Renal pelvis (tissue), 12 donors: ENCODE measurements around the gene RPS27A. TPM values are rescaled to one million over a fixed set of nuclear protein-coding genes. Genes with fewer than 3 reads are reported as not detected.
"Not testable (repeated sequence)": the region's sequence is repeated elsewhere in the genome, so short reads cannot be mapped to it uniquely, and the experiment has no call there.

ENCODE experiments used
- DNase-seq: peaks from one replicate; pipeline ENCODE4 v3.0.0-alpha.2; 2013
- long read RNA-seq, 16 experiments: transcript quantifications; one replicate each; lab custom pipeline, GENCODE V29; 2026
- polyA plus RNA-seq, 3 donors: library from polyadenylated mRNA; unstranded; fragments of 120-200 nt; gene quantifications; one replicate each; pipeline ENCODE4 v1.2.1, GENCODE V29; 2013; ENCODE audit not compliant: insufficient read length in 3 of 3

Gene RPS27A
- 1,000 to 10,000 TPM; 1,638 to 2,034 (median 1,740) TPM for polyA plus RNA-seq
- long read RNA-seq, donor 1, transcript RPS27A-208 (5 exons, 580 nt), result minor isoform, 22 of 2,082 reads
- long read RNA-seq, donor 1, transcript RPS27A-207 (3 exons, 557 nt), result minor isoform, 6 of 2,082 reads
- long read RNA-seq, donor 1, transcript RPS27A-203 (5 exons, 796 nt), result minor isoform, 150 of 2,082 reads
- long read RNA-seq, donor 1, transcript RPS27A-201 (6 exons, 1,071 nt), result major isoform, 1,222 of 2,082 reads
- long read RNA-seq, donor 1, partial matches to known transcripts, result 205 of 2,082 reads
- long read RNA-seq, donor 1, other reads (novel, unspliced or antisense), result 473 of 2,082 reads
- long read RNA-seq, donor 2, transcript RPS27A-208 (5 exons, 580 nt), result minor isoform, 50 of 2,781 reads
- long read RNA-seq, donor 2, transcript RPS27A-203 (5 exons, 796 nt), result minor isoform, 196 of 2,781 reads
- long read RNA-seq, donor 2, transcript RPS27A-205 (2 exons, 590 nt), result minor isoform, 6 of 2,781 reads
- long read RNA-seq, donor 2, transcript RPS27A-201 (6 exons, 1,071 nt), result major isoform, 1,800 of 2,781 reads
- long read RNA-seq, donor 2, partial matches to known transcripts, result 195 of 2,781 reads
- long read RNA-seq, donor 2, other reads (novel, unspliced or antisense), result 524 of 2,781 reads
- long read RNA-seq, donor 3, transcript RPS27A-207 (3 exons, 557 nt), result minor isoform, 5 of 2,330 reads
- long read RNA-seq, donor 3, transcript RPS27A-201 (6 exons, 1,071 nt), result major isoform, 1,412 of 2,330 reads
- long read RNA-seq, donor 3, transcript RPS27A-208 (5 exons, 580 nt), result minor isoform, 41 of 2,330 reads
- long read RNA-seq, donor 3, transcript RPS27A-203 (5 exons, 796 nt), result minor isoform, 174 of 2,330 reads
- long read RNA-seq, donor 3, partial matches to known transcripts, result 190 of 2,330 reads
- long read RNA-seq, donor 3, other reads (novel, unspliced or antisense), result 503 of 2,330 reads
- long read RNA-seq, donor 4, transcript RPS27A-208 (5 exons, 580 nt), result minor isoform, 44 of 3,236 reads
- long read RNA-seq, donor 4, transcript RPS27A-203 (5 exons, 796 nt), result minor isoform, 287 of 3,236 reads
- long read RNA-seq, donor 4, transcript RPS27A-201 (6 exons, 1,071 nt), result major isoform, 1,908 of 3,236 reads
- long read RNA-seq, donor 4, partial matches to known transcripts, result 310 of 3,236 reads
- long read RNA-seq, donor 4, other reads (novel, unspliced or antisense), result 681 of 3,236 reads
- long read RNA-seq, donor 5, transcript RPS27A-201 (6 exons, 1,071 nt), result major isoform, 1,050 of 1,749 reads
- long read RNA-seq, donor 5, transcript RPS27A-208 (5 exons, 580 nt), result minor isoform, 15 of 1,749 reads
- long read RNA-seq, donor 5, transcript RPS27A-207 (3 exons, 557 nt), result minor isoform, 5 of 1,749 reads
- long read RNA-seq, donor 5, transcript RPS27A-203 (5 exons, 796 nt), result minor isoform, 166 of 1,749 reads
- long read RNA-seq, donor 5, partial matches to known transcripts, result 156 of 1,749 reads
- long read RNA-seq, donor 5, other reads (novel, unspliced or antisense), result 356 of 1,749 reads
- long read RNA-seq, donor 6, transcript RPS27A-207 (3 exons, 557 nt), result minor isoform, 6 of 1,609 reads
- long read RNA-seq, donor 6, transcript RPS27A-203 (5 exons, 796 nt), result minor isoform, 191 of 1,609 reads
- long read RNA-seq, donor 6, transcript RPS27A-208 (5 exons, 580 nt), result minor isoform, 38 of 1,609 reads
- long read RNA-seq, donor 6, transcript RPS27A-201 (6 exons, 1,071 nt), result major isoform, 860 of 1,609 reads
- long read RNA-seq, donor 6, partial matches to known transcripts, result 220 of 1,609 reads
- long read RNA-seq, donor 6, other reads (novel, unspliced or antisense), result 292 of 1,609 reads
- long read RNA-seq, donor 7, transcript RPS27A-201 (6 exons, 1,071 nt), result major isoform, 1,769 of 3,119 reads
- long read RNA-seq, donor 7, transcript RPS27A-208 (5 exons, 580 nt), result minor isoform, 46 of 3,119 reads
- long read RNA-seq, donor 7, transcript RPS27A-207 (3 exons, 557 nt), result minor isoform, 9 of 3,119 reads
- long read RNA-seq, donor 7, transcript RPS27A-203 (5 exons, 796 nt), result minor isoform, 378 of 3,119 reads
- long read RNA-seq, donor 7, partial matches to known transcripts, result 357 of 3,119 reads
- long read RNA-seq, donor 7, other reads (novel, unspliced or antisense), result 557 of 3,119 reads
- long read RNA-seq, donor 8, transcript RPS27A-203 (5 exons, 796 nt), result minor isoform, 118 of 1,178 reads
- long read RNA-seq, donor 8, transcript RPS27A-208 (5 exons, 580 nt), result minor isoform, 16 of 1,178 reads
- long read RNA-seq, donor 8, transcript RPS27A-201 (6 exons, 1,071 nt), result major isoform, 712 of 1,178 reads
- long read RNA-seq, donor 8, partial matches to known transcripts, result 53 of 1,178 reads
- long read RNA-seq, donor 8, other reads (novel, unspliced or antisense), result 276 of 1,178 reads
- long read RNA-seq, donor 9, transcript RPS27A-201 (6 exons, 1,071 nt), result major isoform, 1,761 of 3,016 reads
- long read RNA-seq, donor 9, transcript RPS27A-207 (3 exons, 557 nt), result minor isoform, 7 of 3,016 reads
- long read RNA-seq, donor 9, transcript RPS27A-208 (5 exons, 580 nt), result minor isoform, 69 of 3,016 reads
- long read RNA-seq, donor 9, transcript RPS27A-203 (5 exons, 796 nt), result minor isoform, 304 of 3,016 reads
- long read RNA-seq, donor 9, partial matches to known transcripts, result 368 of 3,016 reads
- long read RNA-seq, donor 9, other reads (novel, unspliced or antisense), result 504 of 3,016 reads
- long read RNA-seq, donor 10, transcript RPS27A-203 (5 exons, 796 nt), result minor isoform, 148 of 2,073 reads
- long read RNA-seq, donor 10, transcript RPS27A-208 (5 exons, 580 nt), result minor isoform, 36 of 2,073 reads
- long read RNA-seq, donor 10, transcript RPS27A-201 (6 exons, 1,071 nt), result major isoform, 1,249 of 2,073 reads
- long read RNA-seq, donor 10, partial matches to known transcripts, result 177 of 2,073 reads
- long read RNA-seq, donor 10, other reads (novel, unspliced or antisense), result 460 of 2,073 reads
- long read RNA-seq, donor 11, transcript RPS27A-201 (6 exons, 1,071 nt), result major isoform, 1,044 of 1,765 reads
- long read RNA-seq, donor 11, transcript RPS27A-208 (5 exons, 580 nt), result minor isoform, 27 of 1,765 reads
- long read RNA-seq, donor 11, transcript RPS27A-203 (5 exons, 796 nt), result minor isoform, 139 of 1,765 reads
- long read RNA-seq, donor 11, partial matches to known transcripts, result 209 of 1,765 reads
- long read RNA-seq, donor 11, other reads (novel, unspliced or antisense), result 339 of 1,765 reads
- long read RNA-seq, donor 12, transcript RPS27A-203 (5 exons, 796 nt), result minor isoform, 211 of 2,851 reads
- long read RNA-seq, donor 12, transcript RPS27A-205 (2 exons, 590 nt), result minor isoform, 8 of 2,851 reads
- long read RNA-seq, donor 12, transcript RPS27A-208 (5 exons, 580 nt), result minor isoform, 57 of 2,851 reads
- long read RNA-seq, donor 12, transcript RPS27A-201 (6 exons, 1,071 nt), result major isoform, 1,754 of 2,851 reads
- long read RNA-seq, donor 12, partial matches to known transcripts, result 222 of 2,851 reads
- long read RNA-seq, donor 12, other reads (novel, unspliced or antisense), result 593 of 2,851 reads
- long read RNA-seq, donor 13, transcript RPS27A-201 (6 exons, 1,071 nt), result major isoform, 1,071 of 1,740 reads
- long read RNA-seq, donor 13, transcript RPS27A-208 (5 exons, 580 nt), result minor isoform, 9 of 1,740 reads
- long read RNA-seq, donor 13, transcript RPS27A-203 (5 exons, 796 nt), result minor isoform, 133 of 1,740 reads
- long read RNA-seq, donor 13, transcript RPS27A-207 (3 exons, 557 nt), result minor isoform, 5 of 1,740 reads
- long read RNA-seq, donor 13, partial matches to known transcripts, result 206 of 1,740 reads
- long read RNA-seq, donor 13, other reads (novel, unspliced or antisense), result 315 of 1,740 reads
- long read RNA-seq, donor 14, result 0 reads
- long read RNA-seq, donor 15, transcript RPS27A-201 (6 exons, 1,071 nt), result major isoform, 2,024 of 3,381 reads
- long read RNA-seq, donor 15, transcript RPS27A-203 (5 exons, 796 nt), result minor isoform, 293 of 3,381 reads
- long read RNA-seq, donor 15, transcript RPS27A-208 (5 exons, 580 nt), result minor isoform, 59 of 3,381 reads
- long read RNA-seq, donor 15, partial matches to known transcripts, result 402 of 3,381 reads
- long read RNA-seq, donor 15, other reads (novel, unspliced or antisense), result 599 of 3,381 reads
- long read RNA-seq, donor 16, transcript RPS27A-203 (5 exons, 796 nt), result minor isoform, 257 of 2,839 reads
- long read RNA-seq, donor 16, transcript RPS27A-207 (3 exons, 557 nt), result minor isoform, 5 of 2,839 reads
- long read RNA-seq, donor 16, transcript RPS27A-208 (5 exons, 580 nt), result minor isoform, 45 of 2,839 reads
- long read RNA-seq, donor 16, transcript RPS27A-201 (6 exons, 1,071 nt), result major isoform, 1,805 of 2,839 reads
- long read RNA-seq, donor 16, partial matches to known transcripts, result 228 of 2,839 reads
- long read RNA-seq, donor 16, other reads (novel, unspliced or antisense), result 494 of 2,839 reads

DNA sequence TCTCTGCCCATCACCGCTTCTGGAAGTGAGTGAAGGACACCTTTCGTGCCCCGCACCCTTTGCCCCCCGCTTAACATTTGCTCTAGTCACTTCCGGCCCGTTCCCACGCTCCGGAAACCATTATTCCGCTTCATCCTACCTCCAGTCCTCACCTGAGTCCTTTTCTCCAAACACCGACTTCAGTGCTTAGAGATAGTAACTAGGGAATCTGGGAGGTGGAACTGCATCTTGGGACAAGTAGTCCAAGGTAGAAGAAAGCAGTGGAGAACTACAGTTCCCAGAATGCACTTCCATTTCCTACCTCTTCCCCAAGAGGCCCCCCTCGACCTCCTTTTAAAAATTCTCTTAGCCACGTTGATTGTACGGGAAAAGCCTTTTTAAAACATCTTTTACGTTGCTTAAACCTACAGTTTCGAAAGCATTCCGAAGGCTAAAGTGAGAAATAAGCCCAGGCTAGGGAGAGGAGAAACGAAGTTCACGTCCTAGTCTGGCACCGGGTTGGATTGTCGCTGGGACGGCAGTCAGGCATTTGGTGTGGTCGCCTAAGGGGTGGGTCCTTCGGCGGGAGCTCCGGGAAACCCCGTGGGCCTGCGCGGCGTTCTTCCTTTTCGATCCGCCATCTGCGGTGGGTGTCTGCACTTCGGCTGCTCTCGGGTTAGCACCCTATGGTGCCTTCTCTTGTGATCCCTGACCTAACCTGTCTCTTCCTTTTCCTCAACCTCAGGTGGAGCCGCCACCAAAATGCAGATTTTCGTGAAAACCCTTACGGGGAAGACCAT lies at the start of gene RPS27A, which contains the start of gene CLHC1:
Gene RPS27A (plus strand): TSS at position 605 of the 779 bp plus-strand sequence. CDS start 137 bp downstream, at position 742.
Gene CLHC1 (minus strand): TSS at position 210 of the 779 bp plus-strand sequence. CDS start 9,882 bp downstream, outside the sequence.
- peak; percentile 97 for DNase-seq

DNA sequence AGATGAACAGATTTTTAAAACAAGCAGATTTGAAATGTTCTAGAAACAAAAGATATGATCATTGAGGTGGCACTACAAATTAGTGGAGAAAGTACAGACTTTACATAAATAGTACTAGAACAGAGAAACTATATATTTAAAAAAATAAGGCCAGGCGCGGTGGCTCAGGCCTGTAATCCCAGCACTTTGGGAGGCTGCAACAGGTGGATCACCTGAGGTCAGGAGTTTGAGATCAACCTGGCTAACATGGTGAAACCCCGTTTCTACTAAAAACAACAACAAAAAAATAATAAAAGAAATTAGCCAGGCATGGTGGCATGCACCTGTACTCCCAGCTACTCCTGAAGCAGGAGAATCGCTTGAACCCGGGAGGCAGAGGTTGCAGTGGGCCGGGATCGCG lies 45.7 kb upstream of the RPS27A start:
- DNase-seq, result not testable (repeated sequence)

DNA sequence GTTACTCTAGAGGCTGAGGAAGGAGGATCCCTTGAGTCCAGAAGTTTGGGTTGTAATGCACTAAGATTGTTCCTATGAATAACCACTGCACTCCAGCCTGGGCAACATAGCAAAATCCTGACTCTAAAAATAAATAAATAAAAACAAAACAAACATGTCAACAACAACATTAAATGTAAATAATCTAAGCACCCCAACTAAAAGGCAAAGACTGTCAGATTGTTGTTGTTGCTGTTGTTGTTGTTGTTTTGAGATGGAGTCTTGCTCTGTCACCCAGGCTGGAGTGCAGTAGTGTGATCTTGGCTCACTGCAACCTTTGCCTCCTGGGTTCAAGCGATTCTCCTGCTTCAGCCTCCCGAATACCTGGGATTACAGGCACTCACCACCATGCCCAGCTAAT lies 40.6 kb upstream of the RPS27A start:
- DNase-seq, result not testable (repeated sequence)

DNA sequence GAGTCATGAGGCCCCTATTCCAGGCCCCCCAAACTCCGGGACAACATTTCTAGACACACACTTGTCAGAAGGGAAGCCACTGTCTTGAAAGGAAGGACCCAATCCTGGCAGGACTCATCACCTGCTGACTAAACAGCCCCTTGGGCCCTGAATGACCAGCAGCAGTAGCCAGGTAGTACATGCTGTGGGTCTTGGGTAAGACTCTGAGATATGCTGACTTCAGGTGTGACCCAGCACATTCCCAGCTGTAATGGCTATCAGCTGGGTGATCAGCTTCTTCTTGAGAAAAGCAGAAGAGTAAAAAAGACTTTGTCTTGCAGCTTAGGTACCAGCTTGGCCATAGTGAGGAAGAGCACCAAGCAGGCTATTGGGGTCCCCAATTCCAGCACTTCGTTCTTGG lies 36.0 kb upstream of the RPS27A start:
- no peak for DNase-seq

DNA sequence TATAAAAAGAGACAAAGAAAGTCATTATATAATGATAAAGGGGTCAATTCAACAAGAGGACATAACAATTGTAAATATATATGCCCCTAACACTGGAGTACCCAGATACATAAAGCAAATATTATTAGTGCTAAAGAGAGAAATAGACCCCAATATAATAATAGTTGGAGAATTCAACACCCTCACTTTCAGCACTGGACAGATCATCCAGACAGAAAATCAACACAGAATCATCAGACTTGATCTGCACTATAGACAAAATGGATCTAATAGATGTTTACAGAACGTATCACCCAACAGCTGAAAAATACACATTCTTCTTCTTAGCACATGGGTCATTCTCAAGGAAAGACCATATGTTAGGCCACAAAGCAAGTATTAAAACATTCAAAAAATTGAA lies 32.1 kb upstream of the RPS27A start:
- DNase-seq, result no peak

DNA sequence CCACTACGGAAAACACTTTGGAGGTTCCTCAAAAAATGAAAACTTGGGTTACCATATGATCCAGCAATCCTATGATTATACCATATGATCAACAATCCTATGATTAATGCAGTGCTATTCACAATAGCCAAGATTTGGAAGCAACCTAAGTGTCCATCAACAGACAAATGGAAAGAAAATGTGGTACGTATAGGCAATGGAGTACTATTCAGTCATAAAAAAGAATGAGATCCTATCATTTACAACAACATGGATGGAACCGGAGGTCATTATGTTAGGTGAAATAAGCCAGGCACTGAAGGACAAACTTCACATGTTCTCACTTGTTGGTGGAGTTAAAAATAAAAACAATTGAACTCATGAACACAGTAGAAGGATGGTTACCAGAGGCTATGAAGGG lies 28.0 kb upstream of the RPS27A start:
- no peak for DNase-seq

DNA sequence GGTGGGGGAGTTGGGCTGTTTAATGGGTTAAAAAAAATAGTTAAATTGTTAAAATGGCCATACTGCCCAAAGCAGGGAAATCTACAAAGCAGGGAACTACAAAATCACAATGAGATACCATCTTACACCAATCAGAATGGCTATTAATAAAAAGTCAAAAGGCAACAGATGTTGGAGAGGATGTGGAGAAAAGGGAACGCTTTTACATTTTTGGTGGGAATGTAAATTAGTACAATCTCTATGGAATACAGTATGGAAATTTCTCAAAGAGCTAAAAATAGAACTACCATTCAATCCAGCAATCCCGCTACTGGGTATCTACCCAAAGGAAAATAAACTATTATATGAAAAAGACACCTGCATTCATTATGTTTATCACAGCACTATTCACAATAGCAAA lies 27.5 kb upstream of the RPS27A start:
- no peak for DNase-seq

DNA sequence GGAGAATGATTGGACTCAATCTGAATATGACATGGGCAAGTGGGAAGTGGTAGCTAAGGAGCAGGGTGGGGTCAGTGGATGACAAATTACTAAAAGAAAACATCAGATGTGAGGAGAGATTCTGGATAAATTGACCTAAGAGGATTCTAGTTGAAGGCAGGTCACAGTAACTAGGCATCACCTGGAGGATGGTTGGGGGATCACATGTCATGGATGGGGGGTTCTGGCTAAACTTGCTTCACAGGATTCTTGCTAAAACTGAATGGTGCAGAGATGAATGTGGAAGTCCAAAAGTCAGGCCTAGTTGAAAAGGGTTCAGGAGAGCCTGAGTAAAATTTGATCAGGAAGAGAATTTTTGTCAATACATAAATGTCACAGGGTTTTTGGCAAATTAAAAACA lies 18.7 kb upstream of the RPS27A start:
- DNase-seq, result no peak

DNA sequence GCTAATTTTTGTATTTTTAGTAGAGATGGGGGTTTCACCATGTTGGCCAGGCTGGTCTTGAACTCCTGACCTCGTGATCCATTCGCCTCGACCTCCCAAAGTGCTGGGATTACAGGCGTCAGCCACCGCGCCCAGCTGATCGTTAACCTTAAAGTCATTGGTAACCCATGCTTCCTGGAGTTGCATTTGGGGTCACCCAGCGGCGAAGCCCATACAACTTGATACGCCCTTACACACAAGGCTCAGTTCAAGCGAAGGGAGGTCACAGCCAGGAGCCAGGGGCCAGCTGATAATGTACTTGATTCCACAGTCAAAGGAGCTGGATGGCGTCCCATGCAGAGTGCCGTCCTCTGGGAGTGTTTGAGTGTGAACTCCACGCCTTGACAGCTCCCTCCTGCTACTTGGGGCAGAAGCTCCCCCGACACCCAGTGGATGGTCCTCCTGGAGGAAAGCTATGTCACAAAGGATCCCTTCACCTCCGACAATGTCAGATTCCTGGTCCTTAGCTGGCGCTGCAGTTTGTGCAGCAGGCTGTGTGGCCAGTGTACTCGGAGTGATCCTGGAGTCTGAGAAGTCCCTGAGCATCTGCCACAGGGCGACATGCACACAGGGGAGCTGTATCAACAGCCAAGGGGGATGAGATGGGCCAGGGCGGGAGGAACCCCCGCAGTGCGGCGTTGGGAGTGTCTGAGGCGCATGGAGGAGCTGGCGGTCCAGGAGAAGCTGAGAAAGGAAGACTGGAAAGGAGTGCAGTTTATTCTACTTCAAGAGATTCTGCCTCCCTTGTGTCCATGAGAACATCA lies 8.3 kb upstream of the RPS27A start:
- no peak for DNase-seq

DNA sequence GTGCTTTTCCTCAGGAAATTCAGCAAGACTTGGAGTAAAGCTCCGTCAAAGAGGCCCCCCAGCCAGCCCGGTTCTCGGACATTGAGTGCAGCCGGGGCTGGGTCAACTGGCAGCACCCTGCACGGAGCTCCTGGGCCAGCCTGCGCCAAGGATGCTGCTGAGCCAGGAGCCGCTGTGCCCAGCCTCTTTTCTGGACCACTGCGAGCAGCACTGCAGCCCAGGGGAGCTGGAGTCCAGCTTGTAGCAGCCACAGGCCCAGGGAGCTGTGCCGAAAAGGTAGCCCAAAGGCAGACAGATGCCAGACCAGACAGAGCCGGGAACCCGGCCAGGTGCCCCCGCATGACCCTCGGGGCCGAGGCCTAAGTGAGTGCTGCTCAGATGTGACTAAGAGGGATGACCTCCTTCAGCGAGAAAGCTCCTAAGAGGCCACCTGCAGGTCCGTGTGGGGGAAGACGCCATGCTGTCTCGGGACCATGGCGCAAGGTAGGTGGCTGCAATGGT lies 7.7 kb upstream of the RPS27A start:
- DNase-seq, result no peak

DNA sequence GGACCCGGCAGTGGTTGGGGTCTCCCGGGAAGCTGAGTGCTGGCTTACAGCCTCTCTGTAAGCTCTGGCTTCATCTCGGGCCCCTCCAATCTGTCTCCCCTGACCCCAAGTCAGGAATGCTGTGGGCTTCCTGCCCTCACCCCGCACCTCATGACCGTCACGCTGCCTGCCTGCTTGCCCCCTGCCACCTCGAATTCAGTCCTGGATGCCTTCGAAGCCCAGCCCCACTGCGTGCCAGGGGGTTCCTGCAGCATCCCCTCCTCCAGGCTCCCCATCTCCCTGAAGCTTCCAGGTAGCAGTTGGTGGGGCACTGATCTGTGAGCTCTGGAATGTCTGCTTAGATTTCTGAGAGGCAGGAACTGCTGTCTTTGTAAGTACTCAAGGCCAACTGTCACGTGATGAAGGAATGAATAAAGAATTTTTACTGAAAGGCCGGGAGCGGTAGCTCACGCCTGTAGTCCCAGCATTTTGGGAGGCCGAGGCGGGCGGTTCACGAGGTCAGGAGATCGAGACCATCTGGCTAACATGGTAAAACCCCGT lies 6.9 kb upstream of the RPS27A start:
- DNase-seq, result no peak

DNA sequence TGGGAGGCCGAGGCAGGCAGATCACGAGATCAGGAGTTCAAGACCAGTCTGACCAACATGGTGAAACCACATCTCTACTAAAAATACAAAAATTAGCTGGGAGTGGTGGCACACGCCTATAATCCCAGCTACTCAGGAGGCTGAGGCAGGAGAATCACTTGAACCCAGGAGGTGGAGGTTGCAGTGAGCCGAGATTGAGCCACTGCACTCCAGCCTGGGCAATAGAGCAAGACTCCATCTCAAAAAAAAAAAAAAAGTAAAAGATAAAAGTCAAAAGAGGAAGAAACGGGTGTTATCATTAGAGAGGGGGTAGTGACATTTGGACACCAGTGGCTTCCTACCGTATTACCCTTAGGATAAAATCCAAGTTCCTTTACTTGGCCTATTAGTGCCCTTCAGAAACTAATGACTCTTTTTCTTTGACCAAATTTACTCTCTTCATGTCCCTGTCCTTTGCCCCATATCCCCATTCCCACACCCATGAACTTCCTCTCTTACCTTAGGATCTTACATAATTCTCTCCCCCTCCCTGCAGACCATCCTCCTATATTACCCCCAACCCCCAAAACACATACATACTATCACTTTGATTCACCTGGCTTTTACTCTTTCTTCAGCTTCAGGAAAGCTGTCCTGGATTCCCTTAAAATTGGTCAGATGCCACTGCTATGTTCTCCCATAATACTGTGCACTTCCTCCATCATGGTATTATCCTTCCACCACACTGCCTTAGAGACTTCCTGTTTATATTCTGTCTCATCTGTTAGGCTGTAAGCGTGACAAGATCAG lies 4.9 kb upstream of the RPS27A start:
- DNase-seq, result not testable (repeated sequence)
